Activated CD4-positive, alpha-beta T cell treated with anti-CD3 and anti-CD28 coated beads for 48 hours (primary cell): Measurements from ENCODE around the gene NDOR1.

Source experiments
- DNase-seq: peaks from one replicate; pipeline ENCODE4 v3.0.0-alpha.2; 2020

NDOR1 gene

GRCh38 chr9:137199411-137200121 lies 5.9 kb upstream of the NDOR1 start:
- DNase-seq: no peak

- DNase-seq: peak; percentile 99
These were observed 4.9 kb upstream of the NDOR1 start, which contains the start of gene TPRN for GRCh38 chr9:137200311-137201204. Gene TPRN (minus strand): TSS chr9:137200741. CDS start chr9:137200711, 30 bp downstream.

GRCh38 chr9:137201205-137201868 lies 4.2 kb upstream of the NDOR1 start:
- no peak for DNase-seq

- no peak for DNase-seq
These were observed 2.5 kb upstream of the NDOR1 start for GRCh38 chr9:137202966-137203365.

GRCh38 chr9:137204731-137205125 lies 772 bp upstream of the NDOR1 start:
- DNase-seq: no peak

- no peak for DNase-seq
These were observed 1.1 kb downstream of the NDOR1 start for GRCh38 chr9:137206602-137207001.

GRCh38 chr9:137211532-137211931 lies 6.0 kb downstream of the NDOR1 start:
- DNase-seq: no peak

- DNase-seq: no peak
These were observed 7.0 kb downstream of the NDOR1 start for GRCh38 chr9:137212520-137212919.

- no peak for DNase-seq
These were observed 7.9 kb downstream of the NDOR1 start for GRCh38 chr9:137213160-137214060.

- DNase-seq: no peak
These were observed 9.1 kb downstream of the NDOR1 start for GRCh38 chr9:137214620-137215019.

- no peak for DNase-seq
These were observed 9.9 kb downstream of the NDOR1 start for GRCh38 chr9:137215196-137215986.

GRCh38 chr9:137216188-137216965 lies 10.9 kb downstream of the NDOR1 start:
- no peak for DNase-seq

GRCh38 chr9:137217276-137218211 lies 12.0 kb downstream of the NDOR1 start:
- no peak for DNase-seq

- DNase-seq: no peak
These were observed 12.8 kb downstream of the NDOR1 start for GRCh38 chr9:137218212-137218753.

GRCh38 chr9:137218754-137219271 lies 13.3 kb downstream of the NDOR1 start:
- no peak for DNase-seq

- no peak for DNase-seq
These were observed 14.3 kb downstream of the NDOR1 start for GRCh38 chr9:137219757-137220316.

- DNase-seq: no peak
These were observed 15.0 kb downstream of the NDOR1 start for GRCh38 chr9:137220317-137221094.

GRCh38 chr9:137221095-137221505 lies 15.6 kb downstream of the NDOR1 start:
- DNase-seq: no peak
